GM19468 (cell line): ENCODE data around the gene AP1S2.
A peak's percentile ranks its signal among the peaks of the same experiment; 100 is the strongest.
"Not testable (repeated sequence)": the region's sequence is repeated elsewhere in the genome, so short reads cannot be mapped to it uniquely, and the experiment has no call there.

ENCODE experiments used
- ATAC-seq: cut with Tn5 transposase; IDR thresholded peaks from one replicate; pipeline ENCODE4 v1.9.1; 2021; ENCODE audit warnings: mild to moderate bottlenecking, moderate library complexity, moderate number of reproducible peaks; ENCODE audit not compliant: unreplicated experiment; ENCODE audit errors: extremely low read depth

AP1S2 gene

DNA sequence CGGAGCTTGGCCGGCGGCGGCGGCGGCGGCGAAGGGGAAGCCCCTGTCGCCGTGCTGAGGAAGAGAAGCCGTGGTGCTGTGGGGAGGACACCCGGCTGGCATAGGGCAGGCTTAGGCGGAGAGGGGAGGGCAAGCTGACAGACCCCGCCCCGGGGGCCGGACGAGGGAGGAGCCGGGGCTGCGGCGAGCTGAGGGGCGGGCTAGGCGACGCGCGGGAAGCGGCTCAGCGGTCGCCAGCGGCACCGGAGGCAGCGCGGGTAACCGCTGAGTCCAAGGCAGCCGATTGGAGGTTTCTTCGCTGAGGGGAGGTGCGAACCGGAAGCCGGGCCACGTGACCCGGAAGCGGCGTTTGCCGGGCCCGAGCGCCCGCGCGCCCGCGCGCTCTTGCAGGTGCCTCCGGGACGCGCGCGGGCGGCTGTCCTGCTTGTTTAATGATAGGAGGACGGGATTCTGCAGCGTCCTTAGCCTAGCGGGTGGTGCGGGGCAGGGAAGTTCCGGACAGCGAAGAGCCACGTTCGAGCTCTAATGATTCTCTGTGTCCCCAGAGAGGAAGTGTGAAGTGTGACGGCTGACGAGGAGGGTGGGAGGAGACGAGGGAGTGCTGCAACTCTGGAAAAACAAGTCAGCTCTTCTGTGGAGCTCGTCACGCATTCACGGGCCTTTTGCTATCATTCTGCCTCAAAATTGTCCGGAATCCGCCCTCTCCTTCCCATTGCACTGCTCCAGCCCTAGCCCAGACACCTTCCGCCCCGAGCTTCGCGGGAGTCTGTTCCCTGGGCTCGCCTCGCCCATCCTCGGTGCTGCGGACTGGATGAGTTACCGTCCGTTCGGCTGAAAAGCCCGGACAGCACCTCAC is at the start of gene AP1S2:
Gene AP1S2 (minus strand): TSS at position 102 of the 856 bp plus-strand sequence. CDS start 2,289 bp downstream, outside the sequence.
- peak; percentile 95 for ATAC-seq

DNA sequence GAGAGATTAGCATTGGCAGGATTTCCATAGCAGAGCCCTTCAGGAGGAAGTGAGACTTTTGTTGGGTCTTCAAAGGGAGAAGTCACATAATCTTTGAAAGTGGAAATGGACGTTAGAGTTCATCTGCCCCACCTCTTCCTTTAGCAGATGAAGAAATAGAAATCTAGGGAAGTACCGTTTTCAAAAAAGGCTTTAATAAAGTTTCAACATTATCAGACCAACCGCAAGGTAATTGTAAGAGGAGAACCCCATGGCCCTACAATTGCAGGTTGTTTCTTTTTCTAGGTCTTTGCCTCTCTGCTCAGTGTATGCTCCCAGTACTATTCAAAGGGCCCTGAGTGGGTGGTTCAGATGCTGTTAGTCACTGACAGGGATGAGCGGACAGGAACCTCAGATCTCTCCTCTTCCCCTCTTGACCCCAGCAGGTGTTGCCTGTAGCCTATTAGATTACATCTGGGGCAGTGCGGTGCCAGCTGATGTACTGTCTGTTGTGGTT is 48.6 kb upstream of the AP1S2 start:
- peak; percentile 83 for ATAC-seq

DNA sequence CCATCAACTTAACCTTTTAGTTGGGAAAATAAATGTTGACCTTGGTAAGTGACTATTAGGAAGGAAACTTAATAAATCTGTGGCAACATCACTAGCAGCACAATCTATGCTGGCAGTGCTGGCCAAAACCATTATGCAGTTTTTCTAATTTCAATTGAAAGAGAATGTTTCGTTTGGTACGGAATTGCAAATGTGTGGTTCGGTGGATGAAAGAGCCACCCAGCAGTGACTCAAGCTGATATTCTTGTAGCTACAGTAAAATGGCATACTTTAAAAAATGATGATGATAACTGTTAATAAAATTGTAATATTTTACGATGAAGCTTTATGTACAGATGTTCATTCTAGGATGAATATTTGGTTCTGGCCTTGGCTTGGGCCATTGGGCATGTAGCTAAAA is 40.7 kb upstream of the AP1S2 start:
- no peak for ATAC-seq

DNA sequence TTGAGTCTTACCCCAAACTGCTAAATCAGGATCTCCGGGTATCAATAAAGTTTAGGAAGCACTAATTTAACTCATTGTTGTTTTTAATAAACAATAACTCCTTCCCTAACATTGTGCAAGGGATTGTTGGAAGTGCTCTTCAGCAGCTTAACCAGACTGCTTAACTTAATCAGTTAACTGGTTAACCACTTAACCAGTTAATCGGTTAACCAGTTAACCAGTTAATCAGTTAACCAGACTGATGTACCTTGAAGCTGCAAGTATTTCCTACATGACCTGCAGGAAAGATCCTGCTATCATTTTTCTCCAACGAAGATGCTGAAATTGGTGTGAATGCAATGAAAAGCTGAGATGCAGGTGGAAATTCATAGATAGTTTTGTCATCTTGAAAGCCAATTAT is 40.1 kb upstream of the AP1S2 start:
- no peak for ATAC-seq

DNA sequence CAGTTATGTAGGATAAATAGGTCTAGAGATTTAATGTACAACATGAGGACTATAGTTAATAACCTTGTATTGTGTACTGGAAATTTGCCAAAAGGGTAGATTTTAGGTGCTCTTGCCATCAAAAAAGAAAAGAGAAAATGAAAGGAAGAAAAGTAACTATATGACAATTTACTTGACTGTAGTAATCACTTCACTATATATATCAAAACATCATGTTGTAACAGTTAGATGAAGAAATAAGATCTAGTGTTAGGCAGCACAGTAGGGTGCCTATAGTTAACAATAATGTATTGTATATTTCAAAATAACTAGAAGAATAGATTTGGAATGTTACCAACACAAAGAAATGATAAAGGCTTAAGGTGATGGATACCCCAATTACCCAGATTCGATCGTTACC is 35.9 kb upstream of the AP1S2 start:
- ATAC-seq: no peak

DNA sequence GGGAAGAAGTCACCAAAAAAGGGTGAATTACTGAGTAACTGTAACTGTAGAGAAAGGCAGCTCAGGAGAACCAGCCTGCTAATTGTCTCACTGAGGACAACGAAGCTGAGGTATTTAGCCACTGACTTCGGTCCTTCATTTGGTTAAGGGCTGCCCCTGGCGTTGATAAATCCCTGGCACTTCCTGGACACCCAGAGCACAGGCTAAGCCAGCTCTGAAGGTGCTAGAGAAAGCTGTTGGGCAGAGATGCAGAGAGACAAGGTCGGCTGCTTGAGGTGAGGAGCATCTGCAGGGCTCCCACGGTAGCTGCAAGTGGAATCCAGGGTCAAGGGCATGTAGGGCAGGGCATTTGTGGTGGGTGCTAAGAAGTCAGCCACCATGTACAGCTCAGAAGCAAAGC is 33.4 kb upstream of the AP1S2 start:
- no peak for ATAC-seq

DNA sequence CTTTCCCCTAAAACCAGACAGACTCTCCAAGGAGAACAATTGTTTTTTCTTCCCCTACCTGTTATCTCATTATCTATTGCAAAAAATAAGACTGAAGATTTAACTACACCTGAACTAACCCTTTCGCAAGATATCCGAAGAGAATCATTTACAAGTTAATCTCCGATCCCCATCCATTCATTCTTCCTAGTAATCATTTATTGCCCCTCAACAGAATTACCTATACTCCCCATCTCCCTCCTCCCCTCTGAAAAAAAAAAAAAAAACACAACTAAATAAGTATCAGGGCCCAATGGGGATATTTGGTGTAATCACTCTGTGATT is 28.9 kb upstream of the AP1S2 start:
- ATAC-seq: no peak

DNA sequence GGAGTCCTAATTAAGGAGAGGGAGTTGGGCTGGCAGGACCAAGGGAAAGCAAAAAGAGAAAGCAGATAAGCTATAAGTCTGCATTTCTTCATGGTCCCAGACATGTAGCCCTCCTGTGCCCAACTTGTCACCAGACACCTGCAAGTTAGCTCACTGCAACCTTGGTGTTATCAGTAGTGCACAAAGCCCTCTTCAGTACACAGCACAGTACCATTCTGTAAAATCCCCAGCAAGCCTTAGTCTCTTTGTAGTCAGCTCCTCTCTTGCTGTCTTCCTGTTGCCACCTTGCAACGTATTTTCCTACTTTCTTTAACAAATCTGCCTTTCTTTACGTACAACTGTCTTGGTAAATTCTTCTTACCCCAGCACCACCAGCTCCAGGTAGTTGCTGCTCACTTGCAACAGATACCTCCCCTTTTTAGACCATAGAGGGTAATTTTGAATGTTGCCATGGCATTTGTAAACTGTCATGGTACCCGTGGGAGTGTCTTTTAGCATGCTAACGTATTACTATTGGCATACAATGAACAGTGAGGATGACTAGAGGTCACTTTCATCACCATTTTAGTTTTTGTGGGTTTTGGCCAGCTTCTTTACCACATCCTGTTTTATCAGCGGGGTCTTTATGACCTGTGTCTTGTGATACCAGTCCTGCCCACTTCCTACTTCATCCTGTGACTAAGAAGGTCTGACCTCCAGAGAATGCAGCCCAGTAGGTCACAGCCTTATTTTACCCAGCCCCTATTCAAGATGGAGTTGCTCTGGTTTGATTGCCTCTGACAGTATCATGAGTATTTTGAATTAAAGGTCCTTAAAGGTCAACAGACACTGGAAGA is 28.3 kb upstream of the AP1S2 start:
- peak; percentile 74 for ATAC-seq

DNA sequence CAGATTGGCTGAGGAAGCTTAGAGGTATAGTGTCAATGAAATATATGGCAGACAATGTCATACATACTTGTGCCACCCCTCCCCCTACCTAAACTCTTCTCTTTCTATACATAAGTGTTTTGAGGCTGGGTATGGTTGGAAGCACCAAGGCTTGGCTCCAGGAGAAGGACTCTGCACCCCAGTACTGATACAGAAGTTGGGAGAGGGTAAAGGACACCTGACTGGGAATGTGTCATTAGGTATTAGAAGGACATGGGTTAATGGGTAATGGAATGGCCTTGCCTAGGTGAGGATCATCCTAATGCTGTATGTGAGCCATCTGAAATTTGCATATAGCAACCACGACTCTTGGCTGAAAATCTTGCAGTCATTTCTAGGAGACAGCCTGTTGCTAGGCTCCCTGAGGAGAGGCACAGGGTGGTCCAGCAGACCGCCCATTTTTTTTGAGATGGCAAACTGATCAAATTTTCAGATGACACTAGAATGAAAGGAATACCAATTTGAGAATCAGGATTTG is 26.8 kb upstream of the AP1S2 start:
- ATAC-seq: no peak

DNA sequence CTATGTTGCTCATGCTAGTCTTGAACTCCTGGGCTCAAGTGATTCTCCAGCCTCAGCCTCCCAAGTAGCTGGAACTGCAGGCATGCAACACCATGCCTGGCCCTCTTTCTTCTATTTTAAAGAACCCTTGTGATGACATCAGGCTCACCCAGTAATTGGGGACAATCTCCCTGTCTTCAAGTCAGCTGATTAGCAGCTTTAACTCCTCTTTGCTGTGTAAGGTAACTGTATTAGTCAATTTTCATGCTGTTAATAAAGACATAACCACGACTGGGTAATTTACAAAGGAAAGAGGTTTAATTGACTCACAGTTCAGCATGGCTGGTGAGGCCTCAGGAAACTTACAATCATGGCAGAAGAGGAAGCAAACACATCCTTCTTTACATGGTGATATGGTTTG is 23.3 kb upstream of the AP1S2 start:
- not testable (repeated sequence) for ATAC-seq

DNA sequence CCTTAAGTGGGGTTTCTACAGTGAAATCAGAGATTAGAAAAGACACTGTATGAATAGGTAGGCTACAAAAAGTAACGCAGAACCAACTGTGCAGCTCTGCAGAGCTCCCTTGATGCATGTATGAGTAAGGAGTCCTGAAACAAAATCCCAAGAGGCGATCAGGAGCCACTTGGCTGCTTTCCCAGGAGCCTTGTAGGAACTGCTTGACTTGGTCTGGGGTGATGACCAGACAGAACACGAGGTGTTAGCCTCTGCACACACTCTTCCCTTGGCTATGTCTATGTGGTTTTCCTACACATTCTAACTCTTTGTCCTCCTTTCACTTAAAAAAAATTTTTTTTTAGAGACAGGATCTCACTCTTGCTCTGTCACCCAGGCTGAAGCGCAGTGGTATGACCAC is 22.8 kb upstream of the AP1S2 start:
- no peak for ATAC-seq

DNA sequence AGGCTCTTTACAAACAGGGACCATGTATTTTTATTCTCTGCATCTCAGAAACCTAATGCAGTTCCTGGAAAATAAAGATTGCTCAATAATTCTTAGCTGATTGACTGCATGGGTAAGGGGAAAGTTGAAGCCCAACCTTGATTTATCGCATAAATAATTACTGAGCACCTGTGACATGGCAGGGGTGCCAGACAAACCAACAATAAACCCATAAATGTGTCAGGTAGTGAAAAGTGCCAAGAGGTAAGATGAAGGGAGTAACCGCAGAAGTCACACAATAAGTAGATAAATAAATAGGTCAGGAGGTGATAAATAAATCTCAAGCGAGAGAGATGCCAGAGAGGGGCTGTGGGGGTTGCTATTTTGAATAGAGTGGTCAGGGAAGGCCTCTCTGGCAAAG is 20.1 kb upstream of the AP1S2 start:
- no peak for ATAC-seq

DNA sequence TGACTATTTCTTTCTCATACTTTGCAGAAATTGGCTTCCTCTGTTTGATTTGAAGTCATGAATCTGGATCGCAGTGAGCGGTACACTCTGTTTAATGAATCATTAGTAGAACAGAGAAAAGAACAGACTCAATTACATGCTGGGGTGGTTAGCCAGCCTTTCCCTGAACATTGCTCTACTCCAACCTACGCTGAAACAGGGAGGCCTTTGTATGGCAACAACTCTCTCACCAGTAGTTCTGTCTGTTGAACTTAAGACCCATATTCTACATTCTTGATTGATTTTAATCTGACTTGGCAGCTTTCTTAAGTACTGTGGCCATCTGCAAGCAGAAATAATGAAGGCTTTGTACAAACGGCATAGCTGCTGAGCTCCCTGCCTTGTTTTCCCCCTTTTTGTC is 19.0 kb upstream of the AP1S2 start:
- ATAC-seq: no peak

DNA sequence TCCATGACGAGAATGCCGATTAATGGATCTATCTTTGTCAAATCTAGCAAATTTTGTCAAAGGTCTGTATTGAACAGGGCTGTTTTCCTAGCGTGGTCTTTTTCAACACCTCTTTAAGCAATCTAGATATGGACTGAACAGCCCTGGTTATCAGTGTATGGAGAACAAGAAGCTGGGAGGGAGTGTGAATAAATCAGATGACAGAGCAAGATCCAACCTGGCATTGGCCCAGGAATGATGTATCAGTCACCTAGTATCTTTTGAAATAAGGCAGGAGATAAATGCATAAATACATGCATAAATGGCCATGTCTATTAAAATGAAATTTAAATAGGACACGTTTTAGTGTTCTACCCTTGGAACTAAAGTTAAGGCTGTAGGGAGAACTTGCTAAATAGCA is 15.7 kb upstream of the AP1S2 start:
- ATAC-seq: no peak

DNA sequence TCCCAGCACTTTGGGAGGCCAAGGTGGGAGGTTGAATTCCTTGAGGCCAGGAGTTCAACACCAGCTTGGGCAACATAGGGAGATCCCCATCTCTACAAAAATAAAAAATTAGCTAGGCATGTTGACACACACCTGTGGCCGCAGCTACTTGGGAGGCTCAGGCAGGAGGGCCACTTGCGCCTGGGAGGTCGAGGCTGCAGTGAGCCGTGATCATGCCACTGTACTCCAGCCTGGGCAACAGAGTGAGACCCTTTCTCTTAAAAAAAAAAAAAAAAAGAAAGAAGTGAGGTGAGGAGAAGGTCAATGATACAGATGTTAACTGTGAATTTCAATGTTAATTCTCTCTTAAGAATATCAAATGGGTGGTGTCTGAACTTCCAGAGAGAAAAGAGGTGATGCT is 15.1 kb upstream of the AP1S2 start:
- ATAC-seq: no peak

DNA sequence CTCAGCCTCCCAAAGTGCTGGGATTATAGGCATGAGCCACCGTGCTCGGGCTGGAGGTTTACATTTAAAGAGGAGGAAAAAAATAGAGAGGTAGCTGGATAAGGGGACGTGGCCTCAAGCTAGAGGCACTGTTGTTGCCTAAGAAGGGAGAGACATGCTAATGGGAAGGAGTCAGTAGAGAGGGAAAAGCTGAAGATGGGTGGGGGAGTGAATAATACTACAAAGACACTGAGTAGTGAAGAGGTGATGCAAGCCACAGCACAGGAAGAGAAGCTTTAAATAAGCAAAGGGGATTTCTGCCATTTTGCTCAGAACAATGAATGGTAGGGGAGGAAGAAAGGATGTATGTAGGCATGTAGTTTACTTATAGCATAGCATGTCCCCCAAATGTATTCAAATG is 11.5 kb upstream of the AP1S2 start:
- no peak for ATAC-seq

DNA sequence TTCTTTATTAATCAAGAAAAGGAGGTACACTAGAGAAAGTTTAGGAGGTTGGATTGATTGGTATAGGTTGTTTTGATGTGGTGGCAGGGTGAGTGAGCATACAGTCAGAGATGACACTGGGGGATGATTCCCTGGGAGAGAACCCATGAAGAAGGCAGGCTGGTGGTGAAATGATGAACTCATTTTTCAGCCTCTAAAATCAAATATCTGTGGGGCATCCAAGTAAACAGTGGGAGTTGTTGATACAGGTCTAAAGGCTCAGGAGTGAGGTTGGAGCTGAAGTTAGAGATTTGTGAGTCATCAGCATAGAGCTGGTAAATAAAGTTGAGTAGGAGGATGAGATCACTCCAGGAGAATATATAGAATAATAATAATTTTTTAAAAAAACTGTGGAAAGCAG is 10.0 kb upstream of the AP1S2 start:
- ATAC-seq: no peak

DNA sequence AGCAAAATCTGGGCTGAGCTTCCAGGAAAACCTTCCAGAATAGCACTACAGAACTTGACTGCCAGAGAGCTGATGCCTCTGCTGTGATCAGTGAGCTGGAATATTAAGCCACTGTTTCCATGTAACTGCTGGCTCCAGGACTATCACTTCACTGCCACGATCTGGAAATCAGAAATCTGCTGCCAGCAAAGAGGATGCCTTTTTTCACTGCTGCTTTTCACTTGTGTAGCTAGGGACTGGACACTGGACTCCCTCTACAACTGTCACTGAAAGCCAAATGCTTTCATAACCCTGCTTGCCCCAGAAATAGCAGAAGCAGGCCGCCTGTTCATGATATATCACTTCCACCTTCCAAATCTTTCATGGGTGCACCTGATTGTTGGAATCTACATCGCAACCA is 9.4 kb upstream of the AP1S2 start:
- no peak for ATAC-seq

DNA sequence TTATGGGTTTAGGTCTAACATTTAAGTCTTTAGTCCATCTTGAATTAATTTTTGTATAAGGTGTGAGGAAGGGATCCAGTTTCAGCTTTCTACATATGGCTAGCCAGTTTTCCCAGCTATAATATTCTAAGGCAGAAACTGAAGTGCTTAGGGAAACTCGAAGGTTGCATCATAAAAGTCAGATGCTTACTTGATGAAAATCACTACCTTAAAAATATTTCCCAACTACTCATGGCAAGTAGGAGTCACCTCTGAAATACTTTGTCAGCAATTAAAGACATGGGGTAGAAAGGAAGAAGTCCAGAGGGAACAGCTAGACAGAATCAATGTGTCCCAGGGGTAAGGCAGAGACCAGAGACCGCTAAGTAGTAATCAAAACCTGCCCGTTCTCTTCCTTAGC is 6.3 kb upstream of the AP1S2 start:
- ATAC-seq: no peak

DNA sequence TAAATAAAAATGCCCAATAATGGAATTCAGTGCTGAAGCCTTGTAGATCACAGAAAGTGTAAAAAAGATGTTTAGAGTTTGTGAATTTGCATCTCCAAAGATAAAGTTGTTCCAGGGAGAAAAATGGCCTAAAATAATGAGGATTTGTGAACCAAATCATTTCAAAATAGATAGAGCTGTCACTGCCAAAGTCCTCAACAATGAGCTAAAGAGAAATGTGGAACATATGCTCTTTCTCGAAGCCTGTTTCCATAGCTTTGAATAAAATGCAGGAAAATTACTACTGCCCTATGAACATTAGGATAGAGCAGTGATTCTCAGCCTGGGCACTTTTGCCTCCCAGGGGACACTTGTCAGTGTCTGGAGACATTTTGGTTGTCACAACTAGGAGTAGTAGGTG is 3.4 kb upstream of the AP1S2 start:
- ATAC-seq: no peak

DNA sequence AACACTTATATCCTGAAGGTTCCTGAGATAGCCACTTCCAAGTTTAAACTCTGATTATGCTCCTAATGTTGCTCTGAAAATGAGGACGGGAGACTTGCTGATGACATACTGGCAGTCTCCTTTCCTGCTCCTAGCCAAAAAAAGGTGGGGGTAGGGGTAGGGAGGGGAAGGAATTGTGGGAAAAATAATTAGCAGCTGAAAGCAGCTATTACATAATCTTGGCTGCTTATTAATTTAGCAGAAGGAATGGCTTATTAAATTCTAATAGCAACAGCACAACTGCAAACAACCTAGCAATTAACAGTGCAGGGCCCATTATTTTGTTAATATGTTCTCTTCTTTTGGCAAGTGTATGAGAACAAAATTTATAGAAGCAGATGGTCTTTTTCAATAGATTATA is 2.0 kb upstream of the AP1S2 start:
- ATAC-seq: no peak
